ENCODE results near the gene PRR11. TPM values are rescaled to one million over a fixed set of nuclear protein-coding genes. Genes with fewer than 3 reads are reported as not detected.

The PRR11 gene
- total RNA-seq, 1 donor: 418 TPM

DNA sequence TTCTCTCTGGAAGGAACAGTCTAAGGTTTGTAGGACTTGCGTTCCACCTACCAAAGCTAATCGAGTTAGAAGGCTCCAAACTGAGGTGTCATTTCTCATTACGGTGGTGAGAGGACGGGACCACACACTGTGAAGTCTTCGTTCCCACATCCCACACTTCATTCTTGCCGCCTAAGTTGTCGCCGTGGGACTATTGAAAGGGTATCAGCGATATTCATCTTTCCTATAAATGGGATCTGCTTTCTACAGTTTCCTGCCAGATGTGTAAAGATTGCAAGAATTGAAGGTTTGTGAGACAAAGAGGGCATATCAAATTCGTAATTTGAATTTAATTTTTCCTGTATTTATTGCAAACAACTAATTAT lies 48.3 kb upstream of the PRR11 start:
- Histone ChIP-seq H3K4me2 (ENCODE audit: insufficient read depth, low read length) (peak overlapping the region; percentile 99), H3K9me3 (ENCODE audit: low read depth, low read length) (no peaks in the 10 kb centered on the region), H3K36me3 (ENCODE audit: insufficient read depth, low read length) (peaks cover 13% of the 10 kb centered on the region), H3K79me2 (ENCODE audit: insufficient read depth, low read length) (peaks cover 37% of the 10 kb centered on the region), H3K27ac (ENCODE audit: low read depth, low read length) (peak overlapping the region; percentile 65), H3K4me1 (ENCODE audit: insufficient read depth, low read length) (peaks cover 17% of the 10 kb centered on the region), H4K20me1 (ENCODE audit: insufficient read depth, low read length) (no peaks in the 10 kb centered on the region), H3K27me3 (ENCODE audit: insufficient read depth, low read length) (no peaks in the 10 kb centered on the region), H3K4me3 (ENCODE audit: insufficient read depth, low read length) (peak overlapping the region; percentile 79), H2AFZ (ENCODE audit: low read length) (peak overlapping the region; percentile 85)
- DNase-seq (ENCODE audit: insufficient read length, low spot score, missing footprints): no peak
- TF ChIP-seq, protein P1, sequence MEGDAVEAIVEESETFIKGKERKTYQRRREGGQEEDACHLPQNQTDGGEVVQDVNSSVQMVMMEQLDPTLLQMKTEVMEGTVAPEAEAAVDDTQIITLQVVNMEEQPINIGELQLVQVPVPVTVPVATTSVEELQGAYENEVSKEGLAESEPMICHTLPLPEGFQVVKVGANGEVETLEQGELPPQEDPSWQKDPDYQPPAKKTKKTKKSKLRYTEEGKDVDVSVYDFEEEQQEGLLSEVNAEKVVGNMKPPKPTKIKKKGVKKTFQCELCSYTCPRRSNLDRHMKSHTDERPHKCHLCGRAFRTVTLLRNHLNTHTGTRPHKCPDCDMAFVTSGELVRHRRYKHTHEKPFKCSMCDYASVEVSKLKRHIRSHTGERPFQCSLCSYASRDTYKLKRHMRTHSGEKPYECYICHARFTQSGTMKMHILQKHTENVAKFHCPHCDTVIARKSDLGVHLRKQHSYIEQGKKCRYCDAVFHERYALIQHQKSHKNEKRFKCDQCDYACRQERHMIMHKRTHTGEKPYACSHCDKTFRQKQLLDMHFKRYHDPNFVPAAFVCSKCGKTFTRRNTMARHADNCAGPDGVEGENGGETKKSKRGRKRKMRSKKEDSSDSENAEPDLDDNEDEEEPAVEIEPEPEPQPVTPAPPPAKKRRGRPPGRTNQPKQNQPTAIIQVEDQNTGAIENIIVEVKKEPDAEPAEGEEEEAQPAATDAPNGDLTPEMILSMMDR (IDR thresholded peaks at IDR 0.05; ENCODE audit: extremely low read depth, low read depth, low read length): no peak

DNA sequence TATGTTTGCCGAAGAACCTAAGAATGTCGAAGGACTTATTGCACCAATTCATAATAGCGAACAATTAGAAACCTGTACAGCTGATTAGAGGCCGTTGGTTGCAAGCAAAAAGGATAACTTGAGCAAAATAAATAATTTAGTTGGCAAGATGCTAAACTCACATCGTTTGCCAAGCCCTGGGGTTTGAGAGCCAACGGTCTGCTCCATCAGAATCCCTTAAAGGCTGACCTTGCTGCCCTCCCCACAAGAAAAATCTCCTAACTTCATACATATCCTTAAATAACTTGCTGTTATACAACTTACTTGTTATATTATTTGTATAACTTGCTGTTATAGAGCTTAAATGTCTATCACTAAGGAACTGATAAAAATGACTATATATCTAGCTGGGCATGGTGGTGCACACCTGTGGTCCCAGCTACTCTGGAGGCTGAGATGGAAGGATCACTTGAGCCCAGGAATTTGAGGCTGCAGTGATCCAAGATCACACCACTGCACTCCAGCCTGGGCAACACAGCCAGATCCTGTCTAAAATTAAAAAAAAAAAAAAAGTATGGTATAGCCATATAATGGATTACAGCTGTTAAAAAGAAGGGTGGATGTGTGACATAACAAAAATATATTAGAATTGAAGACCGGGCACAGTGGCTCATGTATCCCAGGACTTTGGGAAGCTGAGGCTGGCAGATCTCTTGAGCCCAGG lies 47.0 kb upstream of the PRR11 start:
- peaks cover 27% of the 10 kb centered on the region for H3K79me2 ChIP-seq (ENCODE audit: insufficient read depth, low read length)

DNA sequence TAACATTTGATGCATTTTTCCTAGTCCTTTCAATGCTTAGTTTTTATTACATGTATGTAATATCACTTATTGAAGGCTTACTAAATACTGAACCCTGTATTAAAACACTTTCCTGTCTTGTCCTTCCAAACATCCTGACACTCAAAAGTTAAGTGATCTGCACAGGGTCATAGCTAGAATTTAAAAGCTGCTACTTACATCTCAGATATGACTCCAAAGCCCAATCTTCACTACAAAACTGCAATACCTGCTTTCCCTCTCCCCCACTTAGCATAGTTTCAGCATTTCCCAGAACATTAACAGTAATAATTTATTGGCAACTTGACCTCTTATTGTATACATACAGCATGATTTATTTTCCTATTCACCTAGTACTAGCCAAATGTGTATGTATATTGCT lies 44.6 kb upstream of the PRR11 start:
- Histone ChIP-seq H3K27ac (ENCODE audit: low read depth, low read length) (no peak overlapping the region), H3K4me1 (ENCODE audit: insufficient read depth, low read length) (peaks cover 6% of the 10 kb centered on the region), H3K9me3 (ENCODE audit: low read depth, low read length) (no peaks in the 10 kb centered on the region), H3K4me3 (ENCODE audit: insufficient read depth, low read length) (no peak overlapping the region), H3K36me3 (ENCODE audit: insufficient read depth, low read length) (peaks cover 11% of the 10 kb centered on the region), H3K27me3 (ENCODE audit: insufficient read depth, low read length) (no peaks in the 10 kb centered on the region), H2AFZ (ENCODE audit: low read length) (no peak overlapping the region), H3K79me2 (ENCODE audit: insufficient read depth, low read length) (peaks cover 12% of the 10 kb centered on the region), H4K20me1 (ENCODE audit: insufficient read depth, low read length) (no peaks in the 10 kb centered on the region), H3K4me2 (ENCODE audit: insufficient read depth, low read length) (no peak overlapping the region)
- no peak for DNase-seq (ENCODE audit: insufficient read length, low spot score, missing footprints)
- TF ChIP-seq, protein P1 (IDR thresholded peaks at IDR 0.05; ENCODE audit: extremely low read depth, low read depth, low read length): no peak

More for the DNA sequence above, 47.0 kb upstream of the PRR11 start:
- Histone ChIP-seq H3K36me3 (ENCODE audit: insufficient read depth, low read length) (peaks cover 11% of the 10 kb centered on the region), H3K4me2 (ENCODE audit: insufficient read depth, low read length) (no peak overlapping the region), H2AFZ (ENCODE audit: low read length) (no peak overlapping the region), H3K9me3 (ENCODE audit: low read depth, low read length) (no peaks in the 10 kb centered on the region), H3K4me1 (ENCODE audit: insufficient read depth, low read length) (peaks cover 17% of the 10 kb centered on the region), H3K4me3 (ENCODE audit: insufficient read depth, low read length) (no peak overlapping the region), H3K27me3 (ENCODE audit: insufficient read depth, low read length) (no peaks in the 10 kb centered on the region), H3K27ac (ENCODE audit: low read depth, low read length) (no peak overlapping the region), H4K20me1 (ENCODE audit: insufficient read depth, low read length) (no peaks in the 10 kb centered on the region)
- DNase-seq (ENCODE audit: insufficient read length, low spot score, missing footprints): no peak
- TF ChIP-seq, protein P1 (IDR thresholded peaks at IDR 0.05; ENCODE audit: extremely low read depth, low read depth, low read length): no peak

DNA sequence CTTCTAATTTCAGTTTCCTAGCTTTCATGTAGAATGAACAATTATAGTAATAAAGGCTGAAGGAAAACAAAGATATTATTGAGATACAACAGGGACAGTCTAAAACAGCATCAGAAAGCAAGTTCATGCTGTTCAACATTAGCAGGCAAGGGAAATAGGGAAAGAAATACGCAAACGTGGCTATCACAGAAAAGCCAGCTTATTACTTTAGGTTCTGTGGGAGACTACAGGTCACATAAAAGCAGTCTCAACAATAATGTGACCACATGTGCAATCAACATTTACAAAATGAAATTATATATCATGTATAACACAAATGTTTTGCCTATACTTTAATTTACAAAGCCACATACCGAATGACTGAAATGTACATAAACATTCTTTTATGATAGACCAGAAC lies 44.0 kb upstream of the PRR11 start:
- TF ChIP-seq, protein P1 (IDR thresholded peaks at IDR 0.05; ENCODE audit: extremely low read depth, low read depth, low read length): no peak
- Histone ChIP-seq H3K4me2 (ENCODE audit: insufficient read depth, low read length) (no peak overlapping the region), H3K27me3 (ENCODE audit: insufficient read depth, low read length) (no peaks in the 10 kb centered on the region), H3K79me2 (ENCODE audit: insufficient read depth, low read length) (peaks cover 9% of the 10 kb centered on the region), H3K4me3 (ENCODE audit: insufficient read depth, low read length) (no peak overlapping the region), H4K20me1 (ENCODE audit: insufficient read depth, low read length) (no peaks in the 10 kb centered on the region), H3K9me3 (ENCODE audit: low read depth, low read length) (no peaks in the 10 kb centered on the region), H2AFZ (ENCODE audit: low read length) (no peak overlapping the region), H3K36me3 (ENCODE audit: insufficient read depth, low read length) (peaks cover 11% of the 10 kb centered on the region), H3K27ac (ENCODE audit: low read depth, low read length) (no peak overlapping the region), H3K4me1 (ENCODE audit: insufficient read depth, low read length) (peaks cover 6% of the 10 kb centered on the region)
- no peak for DNase-seq (ENCODE audit: insufficient read length, low spot score, missing footprints)
